ENCODE results near the gene MCTP2.

MCTP2 gene

GRCh38 chr15:94360251-94360685 lies 128.9 kb downstream of the MCTP2 start:
- no peak for DNase-seq

GRCh38 chr15:94362385-94363092 lies 131.2 kb downstream of the MCTP2 start:
- DNase-seq = no peak

GRCh38 chr15:94363382-94363781 lies 132.0 kb downstream of the MCTP2 start:
- DNase-seq = no peak

GRCh38 chr15:94366781-94367180 lies 135.4 kb downstream of the MCTP2 start:
- no peak for DNase-seq

- DNase-seq = no peak
These were observed 136.6 kb downstream of the MCTP2 start for GRCh38 chr15:94367726-94368535.

- DNase-seq = no peak
These were observed 139.0 kb downstream of the MCTP2 start for GRCh38 chr15:94370206-94370935.

- no peak for DNase-seq
These were observed 139.6 kb downstream of the MCTP2 start for GRCh38 chr15:94370936-94371285.

GRCh38 chr15:94372821-94373220 lies 141.5 kb downstream of the MCTP2 start:
- no peak for DNase-seq

GRCh38 chr15:94375997-94376396 lies 144.6 kb downstream of the MCTP2 start:
- no peak for DNase-seq

GRCh38 chr15:94379986-94380385 lies 148.6 kb downstream of the MCTP2 start:
- no peak for DNase-seq

- DNase-seq = no peak
These were observed 149.4 kb downstream of the MCTP2 start for GRCh38 chr15:94380798-94381197.

GRCh38 chr15:94381384-94381783 lies 150.0 kb downstream of the MCTP2 start:
- no peak for DNase-seq

GRCh38 chr15:94383041-94383440 lies 151.7 kb downstream of the MCTP2 start:
- DNase-seq = no peak

GRCh38 chr15:94383706-94384105 lies 152.3 kb downstream of the MCTP2 start:
- DNase-seq = no peak

- DNase-seq = no peak
These were observed 154.1 kb downstream of the MCTP2 start for GRCh38 chr15:94385441-94385840.

- DNase-seq = no peak
These were observed 155.0 kb downstream of the MCTP2 start for GRCh38 chr15:94386351-94386750.

- no peak for DNase-seq
These were observed 156.1 kb downstream of the MCTP2 start for GRCh38 chr15:94387442-94387841.

- DNase-seq = no peak
These were observed 156.6 kb downstream of the MCTP2 start for GRCh38 chr15:94387849-94388441.

GRCh38 chr15:94395640-94396039 lies 164.3 kb downstream of the MCTP2 start:
- no peak for DNase-seq

- no peak for DNase-seq
These were observed 166.0 kb downstream of the MCTP2 start for GRCh38 chr15:94397337-94397736.

GRCh38 chr15:94398001-94398400 lies 166.6 kb downstream of the MCTP2 start:
- DNase-seq = no peak

GRCh38 chr15:94400526-94401298 lies 169.4 kb downstream of the MCTP2 start:
- DNase-seq = no peak

GRCh38 chr15:94403331-94403730 lies 172.0 kb downstream of the MCTP2 start:
- no peak for DNase-seq

Data from CD4-positive, alpha-beta T cell treated with Interleukin-12 subunit alpha and Interleukin-12 subunit beta, for 1 hour (primary cell).